CD4-positive, alpha-beta T cell treated with Interferon alpha-2 for 1 hour (primary cell): Measurements from ENCODE around the gene TPCN2.
"Not testable (repeated sequence)": the region's sequence is repeated elsewhere in the genome, so short reads cannot be mapped to it uniquely, and the experiment has no call there.

Experiments
- DNase-seq, 2 donors: peaks; one replicate each; pipeline ENCODE4 v3.0.0-alpha.2; 2020 to 2022

The TPCN2 gene

GRCh38 chr11:69076977-69077376 lies 28.2 kb downstream of the TPCN2 start:
- not testable (repeated sequence) for DNase-seq

GRCh38 chr11:69078508-69078907 lies 29.8 kb downstream of the TPCN2 start:
- no peak for DNase-seq

GRCh38 chr11:69078930-69079605 lies 30.3 kb downstream of the TPCN2 start:
- DNase-seq, result peak; percentile 16 to 72

GRCh38 chr11:69079661-69080256 lies 31.0 kb downstream of the TPCN2 start:
- DNase-seq, result no peak

GRCh38 chr11:69080257-69080995 lies 31.7 kb downstream of the TPCN2 start:
- peak; percentile 38 to 60 for DNase-seq

GRCh38 chr11:69081180-69081579 lies 32.4 kb downstream of the TPCN2 start:
- no peak for DNase-seq

GRCh38 chr11:69083531-69084247 lies 35.0 kb downstream of the TPCN2 start:
- no peak for DNase-seq

- DNase-seq, result no peak
Measured at GRCh38 chr11:69084371-69084770, 35.6 kb downstream of the TPCN2 start.

GRCh38 chr11:69085490-69086095 lies 36.9 kb downstream of the TPCN2 start:
- no peak for DNase-seq

GRCh38 chr11:69086152-69087132 lies 37.7 kb downstream of the TPCN2 start:
- DNase-seq, result no peak

- no peak for DNase-seq
Measured at GRCh38 chr11:69087133-69087524, 38.4 kb downstream of the TPCN2 start.

GRCh38 chr11:69087811-69088210 lies 39.1 kb downstream of the TPCN2 start:
- DNase-seq, result no peak

GRCh38 chr11:69088676-69089146 lies 40.0 kb downstream of the TPCN2 start:
- peak; percentile 58 to 67 for DNase-seq

- DNase-seq, result no peak
Measured at GRCh38 chr11:69089258-69089657, 40.5 kb downstream of the TPCN2 start.

GRCh38 chr11:69091638-69092165 lies 43.0 kb downstream of the TPCN2 start:
- no peak for DNase-seq

- no peak for DNase-seq
Measured at GRCh38 chr11:69092263-69092662, 43.5 kb downstream of the TPCN2 start.

- DNase-seq, result no peak
Measured at GRCh38 chr11:69093106-69093505, 44.4 kb downstream of the TPCN2 start.

- no peak for DNase-seq
Measured at GRCh38 chr11:69094111-69094914, 45.6 kb downstream of the TPCN2 start.

GRCh38 chr11:69094915-69095290 lies 46.2 kb downstream of the TPCN2 start:
- no peak for DNase-seq

GRCh38 chr11:69095300-69095699 lies 46.6 kb downstream of the TPCN2 start:
- no peak for DNase-seq
